Fibroblast of the aortic adventitia (primary cell): Measurements from ENCODE around the gene YES1. TPM values are rescaled to one million over a fixed set of nuclear protein-coding genes. Genes with fewer than 3 reads are reported as not detected.

Experiments used
- DNase-seq: peaks from one replicate; pipeline ENCODE4 v3.0.0-alpha.2; 2010; ENCODE audit warnings: low read depth
- H3K4me3 ChIP-seq: 2 replicates; pipeline ENCODE4 v1.5.1; 2011; ENCODE audit warnings: low read depth, mild to moderate bottlenecking, control low read depth, low read length, moderate library complexity
- small RNA-seq: library from RNA; depleted of rRNA; stranded (forward); fragments of <200 nt; gene quantifications from one replicate; pipeline ENCODE3, GENCODE V24; 2012
- total RNA-seq: library from RNA; depleted of rRNA; stranded (reverse); fragments of >200 nt; gene quantifications from 2 replicates; pipeline ENCODE4 v1.2.3, GENCODE V29; 2012; ENCODE audit warnings: low replicate concordance
- TF ChIP-seq, protein P1 (sequence below): IDR thresholded peaks from 2 replicates; pipeline ENCODE4 v1.5.1; 2011; ENCODE audit warnings: mild to moderate bottlenecking, low read length, control low read depth, inconsistent platforms; ENCODE audit not compliant: insufficient read depth

Gene YES1
- total RNA-seq, 1 donor: 156 TPM

DNA sequence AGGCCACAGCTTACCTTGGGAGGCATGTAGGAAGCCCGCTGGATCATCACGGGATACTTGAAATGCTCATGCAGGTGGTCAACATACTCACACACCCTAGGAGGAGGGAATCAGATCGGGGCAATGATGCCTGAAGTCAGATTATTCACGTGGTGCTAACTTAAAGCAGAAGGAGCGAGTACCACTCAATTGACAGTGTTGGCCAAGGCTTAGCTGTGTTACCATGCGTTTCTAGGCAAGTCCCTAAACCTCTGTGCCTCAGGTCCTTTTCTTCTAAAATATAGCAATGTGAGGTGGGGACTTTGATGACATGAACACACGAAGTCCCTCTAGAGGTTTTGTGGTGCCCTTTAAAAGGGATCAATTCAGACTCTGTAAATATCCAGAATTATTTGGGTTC is 136.7 kb downstream of the YES1 start:
- H3K4me3 ChIP-seq: no peak overlapping the region
- no peak for DNase-seq
- TF ChIP-seq, protein P1, sequence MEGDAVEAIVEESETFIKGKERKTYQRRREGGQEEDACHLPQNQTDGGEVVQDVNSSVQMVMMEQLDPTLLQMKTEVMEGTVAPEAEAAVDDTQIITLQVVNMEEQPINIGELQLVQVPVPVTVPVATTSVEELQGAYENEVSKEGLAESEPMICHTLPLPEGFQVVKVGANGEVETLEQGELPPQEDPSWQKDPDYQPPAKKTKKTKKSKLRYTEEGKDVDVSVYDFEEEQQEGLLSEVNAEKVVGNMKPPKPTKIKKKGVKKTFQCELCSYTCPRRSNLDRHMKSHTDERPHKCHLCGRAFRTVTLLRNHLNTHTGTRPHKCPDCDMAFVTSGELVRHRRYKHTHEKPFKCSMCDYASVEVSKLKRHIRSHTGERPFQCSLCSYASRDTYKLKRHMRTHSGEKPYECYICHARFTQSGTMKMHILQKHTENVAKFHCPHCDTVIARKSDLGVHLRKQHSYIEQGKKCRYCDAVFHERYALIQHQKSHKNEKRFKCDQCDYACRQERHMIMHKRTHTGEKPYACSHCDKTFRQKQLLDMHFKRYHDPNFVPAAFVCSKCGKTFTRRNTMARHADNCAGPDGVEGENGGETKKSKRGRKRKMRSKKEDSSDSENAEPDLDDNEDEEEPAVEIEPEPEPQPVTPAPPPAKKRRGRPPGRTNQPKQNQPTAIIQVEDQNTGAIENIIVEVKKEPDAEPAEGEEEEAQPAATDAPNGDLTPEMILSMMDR: no peak

DNA sequence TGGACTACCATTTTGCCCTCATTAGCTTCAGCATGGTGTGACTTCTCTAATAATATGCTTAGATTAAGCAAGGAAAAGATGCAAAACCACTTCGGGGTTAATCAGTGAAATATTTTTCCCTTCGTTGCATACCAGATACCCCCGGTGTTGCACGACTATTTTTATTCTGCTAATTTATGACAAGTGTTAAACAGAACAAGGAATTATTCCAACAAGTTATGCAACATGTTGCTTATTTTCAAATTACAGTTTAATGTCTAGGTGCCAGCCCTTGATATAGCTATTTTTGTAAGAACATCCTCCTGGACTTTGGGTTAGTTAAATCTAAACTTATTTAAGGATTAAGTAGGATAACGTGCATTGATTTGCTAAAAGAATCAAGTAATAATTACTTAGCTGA is 138.3 kb downstream of the YES1 start:
- H3K4me3 ChIP-seq: no peak overlapping the region
- DNase-seq: no peak
- TF ChIP-seq, protein P1: no peak

DNA sequence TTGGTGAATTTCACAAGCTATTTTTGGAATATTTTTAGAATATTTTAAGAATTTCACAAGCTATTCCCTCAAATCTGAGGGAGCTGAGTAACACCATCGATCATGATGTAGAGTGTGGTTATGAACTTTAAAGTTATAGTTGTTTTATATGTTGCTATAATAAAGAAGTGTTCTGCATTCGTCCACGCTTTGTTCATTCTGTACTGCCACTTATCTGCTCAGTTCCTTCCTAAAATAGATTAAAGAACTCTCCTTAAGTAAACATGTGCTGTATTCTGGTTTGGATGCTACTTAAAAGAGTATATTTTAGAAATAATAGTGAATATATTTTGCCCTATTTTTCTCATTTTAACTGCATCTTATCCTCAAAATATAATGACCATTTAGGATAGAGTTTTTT is 138.7 kb downstream of the YES1 start:
- H3K4me3 ChIP-seq: no peak overlapping the region
- no peak for DNase-seq
- TF ChIP-seq, protein P1: no peak

Small RNAs within 50 kb of the gene (small RNA-seq; reads per million reads assigned to genes)
- not detected for gene BOLA2P1
- gene RNU1-109P: 0.25 reads per million

Other genes starting within 250 kb of the YES1 start
- not detected in 2 replicates for gene CETN1, start 231.9 kb downstream of the YES1 start, total RNA-seq
- gene CLUL1, start 215.3 kb downstream of the YES1 start, total RNA-seq: 0.27 TPM in 1 of 2 replicates, not detected in the other
- gene TYMS, start 154.6 kb downstream of the YES1 start, total RNA-seq: 1.1 and 25.7 TPM in 2 replicates
- 49.5 and 55.7 TPM in 2 replicates for gene ENOSF1, start 99.6 kb downstream of the YES1 start, total RNA-seq
- 0.16 and 0.72 TPM in 2 replicates for gene ADCYAP1, start 92.6 kb upstream of the YES1 start, total RNA-seq